ENCODE measurements around the gene GNB3.

The GNB3 gene

GRCh38 chr12:6837370-6838060, 3.2 kb upstream of the GNB3 start:
- Histone ChIP-seq H3K79me2 (ENCODE audit: control insufficient read depth, insufficient read depth, low read length) (no peaks in the 10 kb centered on the region), H3K4me3 (ENCODE audit: low read length) (no peak overlapping the region), H3K56ac (ENCODE audit: low read length) (no peak overlapping the region), H3K36me3 (ENCODE audit: control insufficient read depth, insufficient read depth, low read length) (peaks cover 18% of the 10 kb centered on the region), H4K5ac (ENCODE audit: low read length) (no peak overlapping the region), H2BK5ac (ENCODE audit: low read length) (no peak overlapping the region), H2BK120ac (ENCODE audit: low read depth, low read length) (no peak overlapping the region), H4K8ac (ENCODE audit: low read depth, low read length) (no peak overlapping the region), H3K79me1 (ENCODE audit: low read length) (no peaks in the 10 kb centered on the region), H3K27ac (ENCODE audit: low read depth, low read length) (no peak overlapping the region), H3K4me1 (ENCODE audit: control insufficient read depth, low read depth, low read length) (no peaks in the 10 kb centered on the region), H3K9ac (ENCODE audit: low read length) (no peak overlapping the region), H2AK5ac (ENCODE audit: low read length) (no peak overlapping the region), H2BK15ac (replicated peaks; ENCODE audit: low read depth) (no peak overlapping the region), H3K27me3 (ENCODE audit: insufficient read depth, low read length, poor library complexity) (no peaks in the 10 kb centered on the region), H3K18ac (ENCODE audit: low read length) (no peak overlapping the region), H3K4me2 (ENCODE audit: low read length) (no peak overlapping the region), H3K4ac (ENCODE audit: low read depth, low read length) (no peak overlapping the region), H3K23ac (ENCODE audit: low read length) (no peak overlapping the region)
- no CpG with 5 or more reads among the region's 26 CpGs for WGBS (ENCODE audit: extremely low coverage, insufficient coverage, low lambda C conversion rate)
- DNase-seq: no peak

GRCh38 chr12:6838854-6839253, 1.9 kb upstream of the GNB3 start:
- Histone ChIP-seq H3K9ac (ENCODE audit: low read length) (no peak overlapping the region), H3K4ac (ENCODE audit: low read depth, low read length) (no peak overlapping the region), H2BK5ac (ENCODE audit: low read length) (no peak overlapping the region), H3K4me2 (ENCODE audit: low read length) (no peak overlapping the region), H3K4me1 (ENCODE audit: control insufficient read depth, low read depth, low read length) (no peaks in the 10 kb centered on the region), H3K56ac (ENCODE audit: low read length) (no peak overlapping the region), H4K8ac (ENCODE audit: low read depth, low read length) (no peak overlapping the region), H3K79me1 (ENCODE audit: low read length) (no peaks in the 10 kb centered on the region), H2BK120ac (ENCODE audit: low read depth, low read length) (no peak overlapping the region), H2AK5ac (ENCODE audit: low read length) (no peak overlapping the region), H2BK15ac (replicated peaks; ENCODE audit: low read depth) (no peak overlapping the region), H3K27ac (ENCODE audit: low read depth, low read length) (no peak overlapping the region), H3K18ac (ENCODE audit: low read length) (no peak overlapping the region), H3K79me2 (ENCODE audit: control insufficient read depth, insufficient read depth, low read length) (no peaks in the 10 kb centered on the region), H3K23ac (ENCODE audit: low read length) (no peak overlapping the region), H3K27me3 (ENCODE audit: insufficient read depth, low read length, poor library complexity) (no peaks in the 10 kb centered on the region), H3K36me3 (ENCODE audit: control insufficient read depth, insufficient read depth, low read length) (peaks cover 16% of the 10 kb centered on the region), H4K5ac (ENCODE audit: low read length) (no peak overlapping the region), H3K4me3 (ENCODE audit: low read length) (no peak overlapping the region)
- no CpG with 5 or more reads among the region's 16 CpGs for WGBS (ENCODE audit: extremely low coverage, insufficient coverage, low lambda C conversion rate)
- no peak for DNase-seq

- Histone ChIP-seq H3K56ac (ENCODE audit: low read length) (no peak overlapping the region), H3K27ac (ENCODE audit: low read depth, low read length) (no peak overlapping the region), H3K18ac (ENCODE audit: low read length) (no peak overlapping the region), H3K4ac (ENCODE audit: low read depth, low read length) (no peak overlapping the region), H4K8ac (ENCODE audit: low read depth, low read length) (no peak overlapping the region), H3K4me3 (ENCODE audit: low read length) (no peak overlapping the region), H3K79me2 (ENCODE audit: control insufficient read depth, insufficient read depth, low read length) (no peaks in the 10 kb centered on the region), H2BK5ac (ENCODE audit: low read length) (no peak overlapping the region), H2BK120ac (ENCODE audit: low read depth, low read length) (no peak overlapping the region), H3K9ac (ENCODE audit: low read length) (no peak overlapping the region), H2BK15ac (replicated peaks; ENCODE audit: low read depth) (no peak overlapping the region), H4K5ac (ENCODE audit: low read length) (no peak overlapping the region), H3K27me3 (ENCODE audit: insufficient read depth, low read length, poor library complexity) (no peaks in the 10 kb centered on the region), H3K4me2 (ENCODE audit: low read length) (no peak overlapping the region), H3K79me1 (ENCODE audit: low read length) (no peaks in the 10 kb centered on the region), H3K4me1 (ENCODE audit: control insufficient read depth, low read depth, low read length) (no peaks in the 10 kb centered on the region), H3K36me3 (ENCODE audit: control insufficient read depth, insufficient read depth, low read length) (peaks cover 15% of the 10 kb centered on the region), H3K23ac (ENCODE audit: low read length) (no peak overlapping the region), H2AK5ac (ENCODE audit: low read length) (no peak overlapping the region)
- no CpG with 5 or more reads among the region's 10 CpGs for WGBS (ENCODE audit: extremely low coverage, insufficient coverage, low lambda C conversion rate)
- peak; percentile 8 for DNase-seq
Observed at GRCh38 chr12:6839482-6840201, 1.1 kb upstream of the GNB3 start.

GRCh38 chr12:6840330-6840729, 395 bp upstream of the GNB3 start:
- no peak for DNase-seq
- no peak overlapping the region for H3K9ac ChIP-seq (ENCODE audit: low read length)
- no peaks in the 10 kb centered on the region for H3K27me3 ChIP-seq (ENCODE audit: insufficient read depth, low read length, poor library complexity)
- H2BK15ac ChIP-seq (replicated peaks; ENCODE audit: low read depth): no peak overlapping the region
- no peak overlapping the region for H2BK5ac ChIP-seq (ENCODE audit: low read length)
- no CpG with 5 or more reads among the region's 1 CpG for WGBS (ENCODE audit: extremely low coverage, insufficient coverage, low lambda C conversion rate)
- no peaks in the 10 kb centered on the region for H3K4me1 ChIP-seq (ENCODE audit: control insufficient read depth, low read depth, low read length)
- H3K18ac ChIP-seq (ENCODE audit: low read length): no peak overlapping the region
- H3K4me3 ChIP-seq (ENCODE audit: low read length): no peak overlapping the region
- H3K23ac ChIP-seq (ENCODE audit: low read length): no peak overlapping the region
- H3K4me2 ChIP-seq (ENCODE audit: low read length): no peak overlapping the region
- no peak overlapping the region for H4K5ac ChIP-seq (ENCODE audit: low read length)
- no peak overlapping the region for H3K27ac ChIP-seq (ENCODE audit: low read depth, low read length)
- H4K8ac ChIP-seq (ENCODE audit: low read depth, low read length): no peak overlapping the region
- H3K36me3 ChIP-seq (ENCODE audit: control insufficient read depth, insufficient read depth, low read length): peaks cover 19% of the 10 kb centered on the region
- H2AK5ac ChIP-seq (ENCODE audit: low read length): no peak overlapping the region
- no peak overlapping the region for H2BK120ac ChIP-seq (ENCODE audit: low read depth, low read length)
- no peaks in the 10 kb centered on the region for H3K79me2 ChIP-seq (ENCODE audit: control insufficient read depth, insufficient read depth, low read length)
- H3K56ac ChIP-seq (ENCODE audit: low read length): no peak overlapping the region
- no peak overlapping the region for H3K4ac ChIP-seq (ENCODE audit: low read depth, low read length)
- no peaks in the 10 kb centered on the region for H3K79me1 ChIP-seq (ENCODE audit: low read length)

GRCh38 chr12:6842075-6842474, 1.4 kb downstream of the GNB3 start:
- Histone ChIP-seq H3K4me1 (ENCODE audit: control insufficient read depth, low read depth, low read length) (no peaks in the 10 kb centered on the region), H2BK5ac (ENCODE audit: low read length) (no peak overlapping the region), H3K18ac (ENCODE audit: low read length) (no peak overlapping the region), H3K79me2 (ENCODE audit: control insufficient read depth, insufficient read depth, low read length) (no peaks in the 10 kb centered on the region), H3K4ac (ENCODE audit: low read depth, low read length) (no peak overlapping the region), H3K36me3 (ENCODE audit: control insufficient read depth, insufficient read depth, low read length) (peaks cover 23% of the 10 kb centered on the region), H3K27me3 (ENCODE audit: insufficient read depth, low read length, poor library complexity) (no peaks in the 10 kb centered on the region), H3K79me1 (ENCODE audit: low read length) (no peaks in the 10 kb centered on the region), H3K27ac (ENCODE audit: low read depth, low read length) (no peak overlapping the region), H3K56ac (ENCODE audit: low read length) (no peak overlapping the region), H2BK15ac (replicated peaks; ENCODE audit: low read depth) (no peak overlapping the region), H3K4me3 (ENCODE audit: low read length) (no peak overlapping the region), H2AK5ac (ENCODE audit: low read length) (no peak overlapping the region), H4K8ac (ENCODE audit: low read depth, low read length) (no peak overlapping the region), H3K4me2 (ENCODE audit: low read length) (no peak overlapping the region), H3K9ac (ENCODE audit: low read length) (no peak overlapping the region), H3K23ac (ENCODE audit: low read length) (no peak overlapping the region), H4K5ac (ENCODE audit: low read length) (no peak overlapping the region), H2BK120ac (ENCODE audit: low read depth, low read length) (no peak overlapping the region)
- no CpG with 5 or more reads among the region's 4 CpGs for WGBS (ENCODE audit: extremely low coverage, insufficient coverage, low lambda C conversion rate)
- no peak for DNase-seq

All from mesendoderm (in vitro differentiated cells).